A549 (cell line): ENCODE data around the gene LUZP1. TPM values are rescaled to one million over a fixed set of nuclear protein-coding genes. Genes with fewer than 3 reads are reported as not detected.

Experiments used
- ATAC-seq, 2 experiments: fragments of 200-7000 bp in 1 of 2; fragments of >200 bp in 1 of 2; cut with Nextera tagmentation in 1 of 2; cut with Tn5 transposase in 1 of 2; 3 replicates each; pipeline versions ENCODE4 v1.8.0 to v1.9.1; 2018 to 2020; ENCODE audit warnings: mild to moderate bottlenecking in 1 of 2, moderate library complexity in 1 of 2
- CTCF ChIA-PET: fragments of 300-600 bp; sonication (Branson Sonifier 250); formaldehyde crosslinking; extraction: SDS; loops from one replicate; lab custom pipeline; 2021; ENCODE audit warnings: antibody characterized with exemption, inconsistent platforms; lab: Yijun Ruan, JAX
- POLR2A ChIA-PET: fragments of 350-600 bp; formaldehyde crosslinking; extraction: SDS; loops from one replicate; lab custom pipeline; 2021; ENCODE audit warnings: antibody characterized with exemption, inconsistent platforms; lab: Yijun Ruan, JAX
- DNase-seq, 2 experiments: peaks; one replicate each; pipeline versions ENCODE4 v3.0.0 to v3.0.0-alpha.2; 2011 to 2016; ENCODE audit warnings: low read depth in 1 of 2, low spot score in 1 of 2
- FAIRE-seq: peaks from 2 replicates; lab custom pipeline; 2011; peaks lifted over from hg19 to GRCh38; lab: Jason Lieb, UNC
- H3K27ac ChIP-seq, 2 experiments: fragments of >200 bp; sonication (Bioruptor Twin); formaldehyde crosslinking; 3 replicates each; pipeline ENCODE4 v1.5.1; 2016 to 2017
- H3K4me1 ChIP-seq: fragments of >200 bp; sonication (Bioruptor Twin); formaldehyde crosslinking; 3 replicates; pipeline ENCODE4 v1.6.1; 2016
- H3K4me2 ChIP-seq: fragments of >200 bp; sonication (Bioruptor Twin); formaldehyde crosslinking; 3 replicates; pipeline ENCODE4 v1.6.1; 2016
- H3K4me3 ChIP-seq: fragments of >200 bp; sonication (Bioruptor Twin); formaldehyde crosslinking; 3 replicates; pipeline ENCODE4 v1.5.1; 2016
- H3K9me3 ChIP-seq: fragments of >200 bp; sonication (Bioruptor Twin); formaldehyde crosslinking; 3 replicates; pipeline ENCODE4 v1.6.1; 2016
- CBX8 ChIP-seq: fragments of 200-600 bp; sonication (generic); IDR thresholded peaks from 2 replicates; pipeline ENCODE4 v1.6.1; 2016
- CHD4 ChIP-seq: fragments of 200-600 bp; sonication (generic); IDR thresholded peaks from 2 replicates; pipeline ENCODE4 v1.6.1; 2016; ENCODE audit warnings: antibody characterized with exemption, mild to moderate bottlenecking, borderline replicate concordance
- ESRRA ChIP-seq: fragments of 150-350 bp; IDR thresholded peaks from 2 replicates; pipeline ENCODE4 v1.6.1; 2014; ENCODE audit warnings: mild to moderate bottlenecking, low read length, borderline replicate concordance
- FOXS1 ChIP-seq: fragments of 250-450 bp; sonication (Bioruptor Pico); IDR thresholded peaks from 2 replicates; pipeline ENCODE4 v1.5.0; 2020; ENCODE audit warnings: mild to moderate bottlenecking, moderate library complexity
- HDAC2 ChIP-seq: fragments of 200-600 bp; sonication (generic); IDR thresholded peaks from 2 replicates; pipeline ENCODE4 v1.6.1; 2016
- HOXB5 ChIP-seq: fragments of 250-450 bp; sonication (Bioruptor Pico); IDR thresholded peaks from 2 replicates; pipeline ENCODE4 v1.5.0; 2020; ENCODE audit warnings: mild to moderate bottlenecking, moderate library complexity
- KDM5A ChIP-seq: fragments of 200-600 bp; sonication (generic); IDR thresholded peaks from 2 replicates; pipeline ENCODE4 v1.6.1; 2016; ENCODE audit warnings: antibody characterized with exemption, mild to moderate bottlenecking
- RAD21 ChIP-seq, 2 experiments: fragments of >200 bp in 1 of 2; sonication (Bioruptor Twin) in 1 of 2; formaldehyde crosslinking in 1 of 2; IDR thresholded peaks in 1 of 2; conservative IDR thresholded peaks in 1 of 2; 2 replicates in 1 of 2; 3 replicates in 1 of 2; pipeline ENCODE4 v1.6.1; 2012 to 2018; ENCODE audit warnings: inconsistent platforms in 1 of 2
- TP53 ChIP-seq: fragments of 250-450 bp; sonication (Bioruptor Pico); IDR thresholded peaks from 2 replicates; pipeline ENCODE4 v1.5.0; 2021; ENCODE audit warnings: mild to moderate bottlenecking, moderate library complexity
- ZFP36 ChIP-seq: fragments of 450-650 bp; IDR thresholded peaks from 2 replicates; pipeline ENCODE4 v1.6.1; 2014; ENCODE audit warnings: borderline replicate concordance; ENCODE audit not compliant: partially characterized antibody
- WGBS: methylation state at CpG from one replicate; pipeline ENCODE4 v1.1.6; 2017; ENCODE audit errors: missing lambda C conversion rate; 5-methylcytosine and 5-hydroxymethylcytosine counted together
- polyA plus RNA-seq, 4 experiments: library from polyadenylated mRNA; depleted of rRNA in 3 of 4; stranded (reverse); fragments of >200 nt; fragmentation: RNase III in 1 of 4; extraction: RNeasy Plus Mini Kit Qiagen cat#74134 plus additional on column Dnase treatment in 1 of 4; gene quantifications; 2 replicates in 3 of 4; 3 replicates in 1 of 4; pipeline ENCODE4 v1.2.3, GENCODE V29; 2011 to 2017
- TF ChIP-seq, protein P1 (sequence below): fragments of 200-600 bp; sonication (generic); IDR thresholded peaks from 2 replicates; pipeline ENCODE4 v1.6.1; 2016; ENCODE audit warnings: antibody characterized with exemption, mild to moderate bottlenecking, moderate library complexity
- TF ChIP-seq, protein P2 (sequence below): fragments of 250-450 bp; sonication (Bioruptor Pico); IDR thresholded peaks from 2 replicates; pipeline ENCODE4 v1.5.0; 2021; ENCODE audit warnings: mild to moderate bottlenecking, moderate library complexity, borderline replicate concordance
- TF ChIP-seq, protein P3 (sequence below): IDR thresholded peaks from 2 replicates; pipeline ENCODE4 v1.6.1; 2012; ENCODE audit warnings: low read depth, borderline replicate concordance
- TF ChIP-seq, protein P4 (sequence below): IDR thresholded peaks from 2 replicates; pipeline ENCODE4 v1.6.1; 2012
- TF ChIP-seq, protein P5 (sequence below): fragments of >200 bp; sonication (Bioruptor Twin); formaldehyde crosslinking; IDR thresholded peaks from 2 replicates; pipeline ENCODE4 v1.6.1; 2016

Gene LUZP1
- polyA plus RNA-seq, 2 of the 4 experiments (the other 2 are of a cell fraction), result 18.2 to 26.2 TPM

DNA sequence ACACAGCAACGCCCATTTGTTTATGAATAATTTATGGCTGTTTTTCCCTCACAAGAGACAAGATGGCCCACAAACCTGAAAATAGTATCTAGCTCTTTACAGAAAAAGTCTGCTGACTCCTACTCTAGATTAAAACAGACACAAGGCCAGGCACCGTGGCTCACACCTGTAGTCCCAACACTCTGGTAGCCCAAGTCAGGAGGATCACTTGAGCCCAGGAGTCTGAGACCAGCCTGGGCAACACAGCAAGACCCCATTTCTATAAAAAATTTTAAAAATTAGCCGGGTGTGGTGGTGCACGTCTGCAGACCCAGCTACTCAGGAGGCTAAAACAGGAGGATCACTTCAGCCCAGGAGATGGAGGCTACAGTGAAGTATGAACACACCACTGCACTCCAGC is 34.6 kb downstream of the LUZP1 start:
- ChIA-PET CTCF (no interaction called here), POLR2A (no interaction called here)
- TF ChIP-seq, protein P1, sequence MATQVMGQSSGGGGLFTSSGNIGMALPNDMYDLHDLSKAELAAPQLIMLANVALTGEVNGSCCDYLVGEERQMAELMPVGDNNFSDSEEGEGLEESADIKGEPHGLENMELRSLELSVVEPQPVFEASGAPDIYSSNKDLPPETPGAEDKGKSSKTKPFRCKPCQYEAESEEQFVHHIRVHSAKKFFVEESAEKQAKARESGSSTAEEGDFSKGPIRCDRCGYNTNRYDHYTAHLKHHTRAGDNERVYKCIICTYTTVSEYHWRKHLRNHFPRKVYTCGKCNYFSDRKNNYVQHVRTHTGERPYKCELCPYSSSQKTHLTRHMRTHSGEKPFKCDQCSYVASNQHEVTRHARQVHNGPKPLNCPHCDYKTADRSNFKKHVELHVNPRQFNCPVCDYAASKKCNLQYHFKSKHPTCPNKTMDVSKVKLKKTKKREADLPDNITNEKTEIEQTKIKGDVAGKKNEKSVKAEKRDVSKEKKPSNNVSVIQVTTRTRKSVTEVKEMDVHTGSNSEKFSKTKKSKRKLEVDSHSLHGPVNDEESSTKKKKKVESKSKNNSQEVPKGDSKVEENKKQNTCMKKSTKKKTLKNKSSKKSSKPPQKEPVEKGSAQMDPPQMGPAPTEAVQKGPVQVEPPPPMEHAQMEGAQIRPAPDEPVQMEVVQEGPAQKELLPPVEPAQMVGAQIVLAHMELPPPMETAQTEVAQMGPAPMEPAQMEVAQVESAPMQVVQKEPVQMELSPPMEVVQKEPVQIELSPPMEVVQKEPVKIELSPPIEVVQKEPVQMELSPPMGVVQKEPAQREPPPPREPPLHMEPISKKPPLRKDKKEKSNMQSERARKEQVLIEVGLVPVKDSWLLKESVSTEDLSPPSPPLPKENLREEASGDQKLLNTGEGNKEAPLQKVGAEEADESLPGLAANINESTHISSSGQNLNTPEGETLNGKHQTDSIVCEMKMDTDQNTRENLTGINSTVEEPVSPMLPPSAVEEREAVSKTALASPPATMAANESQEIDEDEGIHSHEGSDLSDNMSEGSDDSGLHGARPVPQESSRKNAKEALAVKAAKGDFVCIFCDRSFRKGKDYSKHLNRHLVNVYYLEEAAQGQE, result no peak
- DNase-seq (no peak), ATAC-seq (no peak), FAIRE-seq (no peak)
- WGBS, result 89% methylated on average over 4 of the region's 4 CpGs
- no peaks in the 10 kb centered on the region for H3K9me3 ChIP-seq
- H3K4me1 ChIP-seq, result peaks cover 22% of the 10 kb centered on the region; the same call in 2 of the 3 replicates
- H3K4me3 ChIP-seq, result no peak overlapping the region
- H3K27ac ChIP-seq, result no peak overlapping the region
- H3K4me2 ChIP-seq, result no peak overlapping the region

DNA sequence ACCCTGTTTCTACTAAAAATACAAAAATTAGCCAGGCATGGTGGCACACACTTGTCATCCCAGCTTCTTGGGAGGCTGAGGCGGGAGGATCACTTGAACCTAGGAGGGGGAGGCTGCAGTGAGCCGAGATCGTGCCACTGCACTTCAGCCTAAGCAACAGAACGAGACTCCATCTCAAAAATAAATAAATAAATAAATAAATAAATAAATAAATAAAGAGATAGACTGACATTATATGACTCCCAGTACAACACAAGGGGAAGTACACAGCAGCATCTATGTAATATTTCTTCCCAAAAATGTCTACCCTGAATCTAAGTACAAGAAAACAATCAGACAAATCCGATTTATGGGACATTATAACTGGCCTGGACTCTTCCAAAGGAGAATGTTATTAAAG is 35.1 kb downstream of the LUZP1 start:
- no peak for FAIRE-seq
- CTCF ChIA-PET, result interaction anchor here (1.2 kb wide), 1 partner anchor 76 kb away, joined by 3 read pairs; no protein-coding TSS in a partner anchor
- H3K4me2 ChIP-seq, result no peak overlapping the region
- TF ChIP-seq, protein P2, sequence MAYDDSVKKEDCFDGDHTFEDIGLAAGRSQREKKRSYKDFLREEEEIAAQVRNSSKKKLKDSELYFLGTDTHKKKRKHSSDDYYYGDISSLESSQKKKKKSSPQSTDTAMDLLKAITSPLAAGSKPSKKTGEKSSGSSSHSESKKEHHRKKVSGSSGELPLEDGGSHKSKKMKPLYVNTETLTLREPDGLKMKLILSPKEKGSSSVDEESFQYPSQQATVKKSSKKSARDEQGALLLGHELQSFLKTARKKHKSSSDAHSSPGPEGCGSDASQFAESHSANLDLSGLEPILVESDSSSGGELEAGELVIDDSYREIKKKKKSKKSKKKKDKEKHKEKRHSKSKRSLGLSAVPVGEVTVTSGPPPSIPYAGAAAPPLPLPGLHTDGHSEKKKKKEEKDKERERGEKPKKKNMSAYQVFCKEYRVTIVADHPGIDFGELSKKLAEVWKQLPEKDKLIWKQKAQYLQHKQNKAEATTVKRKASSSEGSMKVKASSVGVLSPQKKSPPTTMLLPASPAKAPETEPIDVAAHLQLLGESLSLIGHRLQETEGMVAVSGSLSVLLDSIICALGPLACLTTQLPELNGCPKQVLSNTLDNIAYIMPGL (CRISPR knock-in tag), result no peak
- no peak for TF ChIP-seq FOXS1
- no peak for TF ChIP-seq ZFP36
- TF ChIP-seq KDM5A, result no peak
- TF ChIP-seq RAD21 (conservative IDR thresholded peaks at IDR 0.05 in 1 of 2, IDR thresholded peaks at IDR 0.05 in 1 of 2), result no peak
- TF ChIP-seq CBX8, result no peak
- TF ChIP-seq HDAC2, result no peak
- TF ChIP-seq, protein P3, sequence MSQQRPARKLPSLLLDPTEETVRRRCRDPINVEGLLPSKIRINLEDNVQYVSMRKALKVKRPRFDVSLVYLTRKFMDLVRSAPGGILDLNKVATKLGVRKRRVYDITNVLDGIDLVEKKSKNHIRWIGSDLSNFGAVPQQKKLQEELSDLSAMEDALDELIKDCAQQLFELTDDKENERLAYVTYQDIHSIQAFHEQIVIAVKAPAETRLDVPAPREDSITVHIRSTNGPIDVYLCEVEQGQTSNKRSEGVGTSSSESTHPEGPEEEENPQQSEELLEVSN, result no peak
- TF ChIP-seq, all 56 proteins: peak for 0
- POLR2A ChIA-PET, result no interaction called here
- Histone ChIP-seq H3K4me1 (peaks cover 22% of the 10 kb centered on the region; the same call in 2 of the 3 replicates), H3K27ac (no peak overlapping the region), H3K9me3 (no peaks in the 10 kb centered on the region), H3K4me3 (no peak overlapping the region)
- ATAC-seq (no peak), DNase-seq (no peak)
- 97% methylated on average over 5 of the region's 5 CpGs for WGBS

DNA sequence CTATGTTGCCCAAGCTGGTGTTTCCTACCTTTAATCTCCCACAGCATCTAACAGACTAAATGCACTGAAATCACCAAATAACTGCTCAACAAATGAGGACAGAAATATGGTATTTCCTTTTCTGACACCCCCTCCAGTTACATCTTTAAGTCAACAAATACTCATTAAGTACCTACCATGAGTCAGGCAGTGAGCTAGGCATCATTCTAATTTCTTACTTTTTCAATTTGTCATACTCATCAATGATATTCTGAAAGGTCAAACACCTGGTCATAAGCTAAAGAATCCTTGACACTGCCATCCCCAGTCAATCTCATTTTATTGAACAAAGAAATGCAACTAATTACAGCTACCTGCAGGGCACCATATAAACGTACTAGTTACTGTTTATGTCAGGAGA is 36.6 kb downstream of the LUZP1 start:
- TF ChIP-seq CHD4 (no peak), ESRRA (no peak), HOXB5 (CRISPR knock-in tag) (no peak), TP53 (CRISPR knock-in tag) (no peak)
- TF ChIP-seq, protein P4, sequence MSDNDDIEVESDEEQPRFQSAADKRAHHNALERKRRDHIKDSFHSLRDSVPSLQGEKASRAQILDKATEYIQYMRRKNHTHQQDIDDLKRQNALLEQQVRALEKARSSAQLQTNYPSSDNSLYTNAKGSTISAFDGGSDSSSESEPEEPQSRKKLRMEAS, result no peak
- TF ChIP-seq, protein P3, result no peak
- TF ChIP-seq, protein P5, sequence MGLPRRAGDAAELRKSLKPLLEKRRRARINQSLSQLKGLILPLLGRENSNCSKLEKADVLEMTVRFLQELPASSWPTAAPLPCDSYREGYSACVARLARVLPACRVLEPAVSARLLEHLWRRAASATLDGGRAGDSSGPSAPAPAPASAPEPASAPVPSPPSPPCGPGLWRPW, result no peak
- 45% methylated on average over 1 of the region's 1 CpG for WGBS
- CTCF ChIA-PET, result interaction anchor here (0.9 to 1.6 kb wide), 4 partner anchors 11 to 27 kb away, joined by 3 to 6 read pairs (median 4); no protein-coding TSS in a partner anchor
- DNase-seq, result no peak
- no peaks in the 10 kb centered on the region for H3K9me3 ChIP-seq
- POLR2A ChIA-PET, result interaction anchor here (1.0 kb wide), 1 partner anchor 13 kb away, joined by 4 read pairs; no protein-coding TSS in a partner anchor
- H3K4me3 ChIP-seq, result no peak overlapping the region
- no peak overlapping the region for H3K4me2 ChIP-seq
- no peak for FAIRE-seq
- no peak overlapping the region for H3K27ac ChIP-seq
- peaks cover 25% of the 10 kb centered on the region; the same call in 2 of the 3 replicates for H3K4me1 ChIP-seq
- ATAC-seq, result no peak
